GM21367 (cell line): ENCODE results near the gene SLC17A7.
"Not testable (repeated sequence)": the region's sequence is repeated elsewhere in the genome, so short reads cannot be mapped to it uniquely, and the experiment has no call there.

Experiments
- ATAC-seq: cut with Tn5 transposase; IDR thresholded peaks from one replicate; pipeline ENCODE4 v1.9.1; 2021; ENCODE audit not compliant: unreplicated experiment

SLC17A7 gene

DNA sequence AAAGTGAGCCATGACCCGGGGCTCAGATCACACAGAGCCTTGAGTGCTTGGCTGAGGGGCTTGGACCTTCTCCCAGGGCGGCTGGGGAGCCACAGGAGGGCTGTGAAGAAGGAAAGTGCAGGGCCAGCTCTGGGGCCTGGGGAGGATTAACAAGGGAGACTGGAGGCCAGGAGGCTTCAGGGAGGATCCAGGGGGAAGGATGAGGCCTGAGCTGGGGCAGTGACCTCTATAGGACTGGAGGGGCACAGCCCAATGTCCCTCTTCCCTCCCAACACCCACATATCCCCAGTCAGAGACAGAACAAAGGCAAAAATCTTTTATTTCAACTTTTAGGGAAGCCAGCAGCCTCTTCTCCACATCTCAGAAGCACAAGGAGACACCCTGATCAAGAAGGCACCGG, 4.7 kb upstream of the SLC17A7 start:
- no peak for ATAC-seq

DNA sequence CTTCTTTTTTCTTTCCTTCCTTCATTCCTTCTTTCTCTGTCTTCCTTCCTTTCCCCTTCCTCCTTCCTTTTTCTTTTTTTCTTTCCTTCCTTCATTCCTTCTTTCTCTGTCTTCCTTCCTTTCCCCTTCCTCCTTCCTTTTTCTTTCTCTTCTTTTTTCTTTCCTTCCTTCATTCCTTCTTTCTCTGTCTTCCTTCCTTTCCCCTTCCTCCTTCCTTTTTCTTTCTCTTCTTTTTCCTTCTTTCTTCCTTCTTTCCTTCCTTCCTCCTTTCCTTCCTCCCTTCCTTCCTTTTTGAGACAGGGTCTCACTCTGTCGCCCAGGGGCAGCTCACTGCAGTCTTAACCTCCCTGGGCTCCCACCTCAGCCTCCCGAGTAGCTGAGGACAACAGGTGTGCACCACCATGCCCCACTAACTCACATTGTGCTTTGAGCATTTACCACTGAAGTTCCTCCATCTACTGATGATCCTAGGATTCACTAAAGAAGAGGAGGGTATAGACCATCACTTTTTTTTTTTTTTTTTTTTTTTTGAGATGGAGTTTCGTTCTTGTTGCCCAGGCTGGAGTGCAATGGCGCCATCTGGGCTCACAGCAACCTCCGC, 2.9 kb upstream of the SLC17A7 start:
- ATAC-seq, result not testable (repeated sequence)

DNA sequence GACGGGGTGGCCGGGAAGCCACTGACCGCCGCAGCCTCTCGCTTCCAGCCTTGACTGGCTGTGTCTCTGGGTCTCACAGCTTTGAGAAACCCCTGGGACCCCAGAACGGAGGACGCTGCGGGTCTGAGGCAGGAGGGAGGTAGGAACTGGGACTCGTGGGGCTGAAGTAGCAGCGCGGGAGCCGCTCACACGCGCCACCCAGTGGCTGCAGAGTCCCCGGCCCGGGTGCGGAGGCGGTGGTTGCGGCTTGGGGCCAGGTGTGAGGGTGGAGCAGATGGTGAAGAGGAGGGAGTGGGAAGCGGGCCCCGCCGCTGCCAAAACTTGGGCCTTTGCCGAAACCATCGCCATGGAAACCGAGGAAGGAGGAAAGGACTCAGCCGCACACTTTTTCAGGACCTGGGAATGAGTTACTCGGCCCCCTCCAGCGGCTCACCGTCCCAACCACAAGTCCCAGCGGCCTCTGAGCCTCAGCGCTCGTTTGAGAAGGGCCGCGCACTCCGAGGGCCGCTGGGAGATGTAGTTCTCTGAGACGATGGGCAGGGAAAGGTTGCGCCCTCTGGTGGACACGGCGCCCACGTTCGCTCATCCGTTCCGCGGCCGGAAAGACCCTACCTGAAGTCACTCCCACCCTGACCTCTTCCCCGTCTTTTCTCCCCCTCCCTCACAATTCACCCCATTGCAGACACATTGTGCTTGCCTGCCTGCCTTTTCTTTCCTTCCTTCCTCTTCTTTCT, 2.2 kb upstream of the SLC17A7 start:
- peak; percentile 52 for ATAC-seq

DNA sequence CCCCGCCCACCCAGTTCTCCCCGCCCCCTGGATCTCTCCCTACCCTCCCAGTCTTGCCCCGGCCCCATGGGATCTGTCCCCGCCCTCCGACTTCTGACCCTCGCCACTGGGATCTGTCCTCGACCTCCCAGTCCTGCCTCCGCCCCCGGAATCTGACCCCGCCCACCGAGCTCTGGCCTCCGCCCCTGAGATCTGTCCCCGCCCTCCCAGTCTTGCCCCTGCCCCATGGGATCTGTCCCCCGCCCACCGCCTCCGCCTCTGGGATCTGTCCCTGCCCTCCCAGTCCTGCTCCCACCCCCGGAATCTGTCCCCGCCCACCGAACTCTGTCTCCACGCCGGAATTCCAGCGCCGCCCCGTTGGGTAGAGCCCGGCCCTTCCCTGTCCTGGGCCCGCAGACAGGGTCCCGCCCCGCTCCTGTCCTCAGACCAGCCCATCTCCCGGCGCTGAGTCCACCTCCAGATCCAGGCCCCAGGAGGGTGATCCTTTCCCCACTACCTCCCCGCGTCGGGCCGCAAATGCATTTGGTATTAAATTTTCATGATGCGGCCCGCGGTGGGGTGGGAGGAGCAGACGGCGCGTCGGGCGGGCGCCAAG, 1.5 kb upstream of the SLC17A7 start:
- ATAC-seq, result peak; percentile 14

DNA sequence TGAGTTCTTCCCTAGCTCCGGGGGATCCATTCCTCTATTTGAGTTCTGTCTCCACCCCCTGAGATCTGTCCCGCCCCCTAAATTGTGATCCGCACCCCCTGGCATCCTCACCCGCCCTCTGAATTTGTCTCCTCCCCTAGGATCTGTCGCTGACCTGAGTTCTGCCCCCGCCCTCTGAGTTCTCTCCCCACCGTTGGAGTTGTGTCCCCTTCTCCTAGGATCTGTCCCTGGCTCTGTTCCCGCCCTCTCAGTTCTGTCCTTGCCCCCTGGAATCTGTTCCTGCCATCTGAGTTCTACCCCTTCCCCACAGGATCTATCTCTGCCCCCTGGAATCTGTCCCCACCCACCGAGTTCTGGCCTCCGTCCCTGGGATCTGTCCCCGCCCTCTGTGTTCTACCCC, 1.0 kb upstream of the SLC17A7 start:
- no peak for ATAC-seq

DNA sequence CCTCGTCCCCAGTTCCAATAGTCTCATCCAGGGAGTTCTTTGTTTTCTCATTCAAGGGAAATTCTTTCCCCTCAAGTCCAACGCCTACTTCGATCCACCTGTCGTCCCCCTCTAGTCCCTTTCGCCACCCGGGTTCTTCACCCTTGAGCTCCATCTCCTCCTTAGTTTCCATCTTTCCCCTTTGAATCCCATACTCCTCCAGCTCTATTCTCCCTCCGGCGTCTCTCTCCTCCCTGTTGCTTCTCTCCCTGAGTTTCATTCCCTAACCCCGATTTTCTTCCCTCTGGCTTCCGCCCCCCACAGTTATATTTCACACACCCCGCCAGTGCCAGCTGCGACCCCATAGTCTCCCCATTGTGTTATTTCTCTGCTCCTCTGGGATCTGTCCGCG, 628 bp upstream of the SLC17A7 start:
- no peak for ATAC-seq

DNA sequence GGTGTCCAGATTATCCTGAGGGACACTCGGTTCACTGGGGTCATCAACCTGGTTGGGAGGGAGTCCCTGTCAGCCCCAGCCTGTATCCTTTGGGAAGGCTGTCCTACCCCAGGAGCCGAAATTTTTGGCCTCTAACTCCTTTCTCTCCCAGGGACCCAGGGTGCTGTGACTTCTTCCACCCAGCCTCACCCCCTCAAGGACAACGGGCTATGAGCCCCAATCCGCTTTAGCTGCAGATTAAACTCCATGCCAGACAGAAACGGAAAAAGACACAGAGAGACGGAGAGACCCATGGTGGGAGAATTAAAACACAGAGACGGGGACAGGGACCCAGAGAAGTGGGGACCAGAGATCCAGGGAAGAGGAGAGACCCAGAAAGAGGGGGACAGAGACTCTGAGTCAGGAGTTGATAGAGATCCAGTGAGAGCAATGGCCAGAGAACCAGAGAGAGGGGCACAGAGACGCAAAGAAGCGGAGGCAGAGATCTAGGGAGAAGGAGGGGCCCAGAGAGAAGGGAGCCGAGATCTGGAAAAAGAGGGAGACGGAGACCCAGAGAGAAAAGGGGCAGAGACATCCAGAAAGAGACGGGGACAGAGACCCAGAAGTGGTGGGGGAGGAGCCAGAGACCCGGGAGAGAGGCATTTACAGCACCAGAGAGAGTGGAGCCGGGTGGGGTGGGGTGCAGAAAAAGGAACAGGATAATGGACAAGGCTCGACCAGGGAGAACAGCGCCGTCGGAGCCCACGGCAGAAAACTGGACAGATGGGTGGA, 703 bp downstream of the SLC17A7 start:
- ATAC-seq, result no peak

DNA sequence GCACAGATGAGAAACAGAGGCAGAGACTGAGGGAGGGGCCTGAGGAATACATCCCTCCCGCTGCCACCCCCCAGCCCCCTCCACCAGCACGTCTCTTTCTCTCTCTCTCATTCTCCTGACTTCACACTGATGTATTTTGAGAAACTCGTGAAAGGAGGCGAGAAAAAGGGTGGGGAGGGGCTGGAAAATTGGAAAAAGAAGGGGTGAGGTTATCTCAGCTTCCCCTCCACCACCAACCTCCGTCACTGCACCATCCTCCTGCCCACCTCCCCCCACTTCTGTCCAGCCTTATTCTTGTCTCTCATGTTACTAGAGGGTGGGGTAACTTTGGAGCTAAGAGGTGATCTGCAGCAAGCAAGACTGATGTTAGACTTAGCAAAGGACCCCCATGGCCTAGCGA, 1.5 kb downstream of the SLC17A7 start:
- no peak for ATAC-seq

DNA sequence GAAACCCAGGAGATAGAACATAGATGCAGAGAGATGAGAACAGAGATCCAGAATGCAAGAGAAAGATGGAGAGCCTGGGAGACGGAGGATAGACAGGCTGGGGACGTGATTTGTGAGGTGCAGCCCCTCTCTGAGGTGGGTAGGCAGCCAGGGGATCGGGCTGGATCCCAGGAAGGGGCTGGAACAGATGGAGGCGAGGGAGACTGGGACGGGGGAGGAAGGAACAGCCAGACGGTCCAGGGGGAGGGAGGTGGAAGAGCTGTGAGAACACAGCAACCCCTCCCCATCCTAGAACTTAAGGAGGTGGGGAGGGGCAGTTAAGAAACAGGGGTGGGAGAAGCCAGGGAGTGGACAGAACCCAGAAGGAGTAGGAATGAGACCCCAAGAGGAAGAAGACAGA, 3.1 kb downstream of the SLC17A7 start:
- ATAC-seq, result no peak

DNA sequence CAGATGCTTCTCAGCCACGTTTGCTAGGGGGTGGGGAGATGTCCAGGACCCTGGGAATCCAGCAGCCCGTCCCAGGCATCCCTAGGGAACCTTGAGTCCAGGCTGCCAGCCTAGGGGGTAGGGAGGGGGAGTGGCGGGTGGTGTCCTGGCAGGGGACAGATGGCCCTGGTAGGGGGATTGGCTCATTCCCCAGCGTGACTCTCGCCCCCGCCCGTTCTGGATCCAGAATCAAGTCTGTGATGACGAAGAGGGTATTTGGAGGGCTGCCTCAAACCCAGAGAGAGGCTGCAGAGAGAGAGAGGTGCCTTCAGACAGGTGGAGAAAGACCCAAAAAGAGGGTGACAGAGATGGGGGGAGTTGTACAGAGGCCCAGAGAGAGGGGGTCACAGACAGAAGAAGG, 4.1 kb downstream of the SLC17A7 start:
- no peak for ATAC-seq

DNA sequence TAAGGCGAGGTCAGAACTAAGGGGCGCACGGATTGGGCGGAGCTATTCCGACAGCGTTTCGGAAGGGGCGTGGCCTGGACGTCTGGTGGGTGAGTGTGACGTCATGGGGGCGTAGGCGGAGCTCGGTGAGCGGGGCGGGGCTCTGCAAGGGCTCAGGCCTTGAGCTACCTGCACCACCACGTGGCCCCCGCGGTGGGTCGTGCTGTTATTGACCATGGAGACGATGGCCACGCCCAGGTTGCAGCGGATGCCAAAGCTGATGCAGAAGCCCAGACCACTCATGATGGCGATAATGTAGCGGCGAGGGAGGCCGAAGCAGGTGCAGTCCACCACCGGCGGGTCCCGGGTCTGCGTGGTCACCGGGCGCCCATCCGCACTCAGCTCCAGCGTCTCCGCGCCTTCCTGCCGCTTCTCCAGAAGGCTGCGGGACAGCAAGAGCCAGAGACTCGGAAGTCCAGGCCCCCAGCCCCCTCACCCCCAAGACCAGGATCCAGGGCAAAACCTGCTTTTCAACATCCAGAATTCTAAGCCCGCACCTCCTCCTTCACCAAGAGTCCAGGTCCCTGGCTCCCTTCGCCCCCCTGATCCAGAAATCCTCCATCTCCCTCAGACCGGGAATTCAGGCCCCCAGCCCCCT, 4.8 kb downstream of the SLC17A7 start:
- no peak for ATAC-seq

DNA sequence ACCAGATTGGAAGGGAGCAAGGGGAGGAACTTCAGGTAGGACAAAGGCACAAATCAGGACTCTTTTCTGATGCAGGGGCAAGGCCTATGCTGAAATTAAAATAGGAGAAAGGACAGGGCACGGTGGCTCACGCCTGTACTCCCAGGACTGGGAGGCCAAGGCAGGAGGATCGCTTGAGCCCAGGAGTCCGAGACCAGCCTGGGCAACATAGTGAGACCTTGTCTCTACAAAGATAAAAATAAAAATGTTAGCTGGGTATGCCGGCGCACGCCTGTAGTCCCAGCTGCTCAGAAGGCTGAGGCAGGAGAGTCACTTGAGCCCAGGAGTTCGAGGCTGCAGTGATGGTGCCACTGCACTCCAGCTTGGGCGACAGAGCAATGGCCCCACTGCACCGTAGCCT, 5.7 kb downstream of the SLC17A7 start:
- ATAC-seq, result no peak

DNA sequence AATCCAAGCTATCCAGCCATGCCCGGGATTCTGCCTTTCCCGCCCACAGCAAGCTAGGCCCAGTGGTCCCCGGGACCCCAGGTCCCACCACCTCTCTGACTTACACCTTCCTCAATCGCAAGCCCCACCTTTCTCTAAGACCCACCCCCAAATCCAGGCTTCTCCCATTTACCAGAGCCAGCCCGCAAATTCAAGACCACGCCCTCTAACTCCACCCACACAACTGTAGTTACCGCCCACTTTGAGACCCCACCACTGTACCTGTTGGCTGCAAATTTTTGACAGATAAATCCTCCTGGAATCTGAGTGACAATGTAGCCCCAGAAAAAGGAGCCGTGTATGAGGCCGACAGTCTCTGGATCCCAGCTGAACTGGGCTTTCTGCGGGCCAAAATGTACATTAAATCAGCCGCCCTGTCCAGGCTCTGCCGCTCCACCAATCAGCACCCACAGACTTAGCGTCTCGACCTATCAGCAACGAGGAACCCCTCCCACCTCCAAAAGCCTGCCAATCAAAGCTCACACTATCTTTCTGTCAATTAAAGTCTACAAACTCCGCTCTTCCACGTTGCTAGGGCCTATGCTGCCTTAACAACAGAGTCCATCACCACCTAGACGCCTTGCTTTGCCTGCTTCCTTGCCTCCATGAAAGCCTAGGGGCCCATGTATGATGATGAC, 6.3 kb downstream of the SLC17A7 start:
- ATAC-seq, result no peak

DNA sequence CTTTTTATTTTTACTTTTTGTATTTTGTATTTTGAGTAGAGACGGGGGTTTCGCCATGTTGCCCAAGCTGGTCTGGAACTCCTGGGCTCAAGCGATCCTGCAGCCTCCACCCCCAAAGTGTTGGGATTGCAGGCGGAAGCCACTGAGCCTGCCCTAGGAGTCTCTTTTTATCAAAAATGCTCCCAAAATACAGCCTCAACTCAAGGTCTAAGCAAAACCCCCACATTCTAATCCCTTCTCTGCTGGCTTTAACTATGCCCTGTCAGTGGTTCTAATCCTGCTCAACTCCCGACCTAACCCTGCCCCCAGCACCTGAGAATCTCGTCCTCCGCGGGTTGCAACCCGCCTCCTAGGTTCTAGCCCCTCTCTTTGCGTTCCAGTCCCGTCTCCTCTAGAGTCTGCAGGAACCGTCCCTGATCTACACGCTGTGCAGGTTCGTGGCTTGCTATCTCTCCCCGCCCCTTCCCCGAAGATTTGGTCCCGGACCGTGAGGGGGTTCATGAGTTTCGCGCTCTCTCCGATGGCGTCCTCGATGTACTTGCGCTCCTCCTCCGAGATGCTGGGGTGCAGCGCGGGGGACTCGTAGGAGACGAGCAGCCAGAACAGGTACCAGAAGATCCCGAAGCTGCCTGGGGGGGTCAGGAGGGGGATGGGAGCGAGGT, 8.0 kb downstream of the SLC17A7 start:
- ATAC-seq, result no peak

DNA sequence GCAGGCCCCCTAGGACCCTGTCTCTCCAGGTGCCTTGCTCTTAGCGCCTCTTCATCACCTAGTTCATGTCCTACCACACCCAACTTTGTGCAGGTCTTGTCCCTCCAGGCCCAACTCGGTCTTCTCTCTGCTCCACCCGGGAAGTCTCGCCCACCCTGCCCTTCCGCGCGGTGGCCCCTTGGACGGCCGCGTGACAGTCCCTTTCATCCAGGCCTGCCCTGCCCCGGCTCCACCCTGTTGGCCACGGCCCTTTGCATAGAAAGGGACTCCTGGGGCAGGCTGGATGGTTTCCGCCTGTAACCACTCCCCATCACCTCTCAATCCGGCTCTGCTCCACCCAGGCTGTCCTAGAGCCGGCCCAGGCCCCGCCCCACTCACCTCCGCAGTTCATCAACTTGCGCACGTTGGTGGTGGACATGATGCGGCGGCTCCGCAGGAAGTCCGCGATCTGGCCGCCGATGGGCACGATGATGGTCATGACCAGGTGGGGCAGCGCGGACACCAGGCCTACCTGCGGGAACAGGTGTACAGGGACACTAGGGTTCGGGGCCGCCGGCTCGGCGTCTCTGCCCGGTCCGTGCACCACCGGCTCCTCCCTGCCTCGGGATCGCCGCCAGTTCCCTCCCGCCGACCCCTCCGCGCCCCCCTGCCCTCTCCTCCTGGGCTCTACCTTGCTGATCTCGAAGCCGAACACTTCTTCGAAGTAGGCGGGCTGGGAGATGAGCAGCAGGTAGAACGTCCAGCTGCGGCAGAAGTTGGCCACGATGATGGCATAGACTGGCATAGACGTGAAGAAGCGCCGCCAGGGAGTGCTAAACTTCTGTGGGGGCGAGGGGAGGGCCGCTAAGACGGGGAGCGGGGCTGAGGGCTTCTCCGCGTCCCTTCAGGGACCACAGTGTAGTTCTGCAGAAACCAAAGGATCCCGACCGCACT, 8.9 kb downstream of the SLC17A7 start:
- no peak for ATAC-seq

DNA sequence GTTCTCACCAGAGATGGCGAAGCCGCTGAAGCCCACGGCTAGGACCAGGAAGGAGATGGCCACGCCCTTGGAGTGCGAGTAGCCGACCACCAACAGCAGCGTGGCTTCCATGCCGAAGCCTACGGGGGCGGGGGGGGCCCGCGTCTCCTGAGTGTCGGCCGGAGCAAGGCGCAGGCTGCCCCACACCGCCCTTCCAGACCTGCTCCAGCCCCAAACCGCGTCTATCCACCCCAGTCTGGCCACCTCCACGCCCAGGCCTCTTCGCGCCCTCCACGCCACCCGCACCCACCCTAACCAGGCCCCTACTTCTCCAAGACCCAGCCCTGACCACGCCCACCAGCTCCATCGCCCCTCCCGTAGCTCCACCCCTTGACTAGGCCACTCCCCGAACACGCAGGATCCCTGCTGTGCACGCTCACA, 10.0 kb downstream of the SLC17A7 start:
- no peak for ATAC-seq

DNA sequence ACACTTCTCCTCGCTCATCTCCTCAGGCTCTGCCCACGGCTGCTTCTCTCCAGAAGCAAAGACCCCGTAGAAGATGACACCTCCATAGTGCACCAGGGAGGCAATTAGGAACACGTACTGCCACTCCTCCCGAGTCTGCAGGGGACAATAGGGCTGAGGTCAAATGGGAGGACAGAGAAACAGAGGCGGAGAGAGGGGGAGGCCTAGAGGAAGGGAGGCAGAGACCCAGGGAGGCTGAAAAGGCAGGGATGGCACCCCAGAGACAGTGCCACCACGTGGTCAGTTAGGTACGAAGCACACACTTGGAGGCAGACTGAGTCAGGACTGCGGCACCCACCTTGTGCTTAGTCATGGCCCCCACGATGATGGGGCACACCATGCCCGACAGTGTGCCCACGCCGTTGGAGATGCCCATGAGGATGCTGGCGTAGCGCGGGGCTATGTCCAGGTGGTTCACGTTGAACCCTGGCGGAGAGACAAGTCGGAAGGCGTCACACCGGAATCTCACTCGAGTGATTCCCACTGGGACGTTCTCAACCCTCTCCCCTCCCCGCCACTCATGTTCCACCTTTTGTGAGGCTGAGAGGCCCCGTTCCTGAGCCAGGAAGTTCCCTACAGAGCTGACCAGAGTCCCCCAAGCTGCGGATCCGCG, 10.5 kb downstream of the SLC17A7 start:
- no peak for ATAC-seq

DNA sequence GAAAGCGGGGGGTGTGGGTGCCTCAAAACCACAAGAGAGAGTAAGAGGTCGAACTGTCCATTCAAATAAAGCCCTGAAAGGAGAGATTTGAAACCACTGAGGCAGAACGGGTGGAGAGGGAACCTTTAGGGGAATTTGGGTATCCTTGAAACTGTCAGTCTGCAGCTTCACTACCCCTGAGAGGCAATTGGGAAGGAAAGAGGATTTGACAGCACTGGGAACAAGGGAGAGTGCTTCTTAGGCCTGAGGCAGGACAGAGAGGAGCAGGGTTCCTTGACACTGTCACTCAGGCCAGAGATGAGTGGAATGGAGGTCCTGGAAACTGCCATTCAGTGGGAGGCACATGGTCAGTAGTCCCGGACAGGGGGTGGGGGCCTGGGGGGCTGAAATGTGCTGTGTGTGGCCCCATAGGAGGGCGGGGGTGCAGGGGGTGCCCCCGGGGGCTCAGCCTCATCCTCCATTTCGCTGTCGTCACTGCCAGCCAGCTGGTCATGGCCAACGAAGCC, 11.1 kb downstream of the SLC17A7 start:
- no peak for ATAC-seq
